ENCODE data around the gene PCDHA10.
"Not testable (repeated sequence)": the region's sequence is repeated elsewhere in the genome, so short reads cannot be mapped to it uniquely, and the experiment has no call there.

PCDHA10 gene

DNA sequence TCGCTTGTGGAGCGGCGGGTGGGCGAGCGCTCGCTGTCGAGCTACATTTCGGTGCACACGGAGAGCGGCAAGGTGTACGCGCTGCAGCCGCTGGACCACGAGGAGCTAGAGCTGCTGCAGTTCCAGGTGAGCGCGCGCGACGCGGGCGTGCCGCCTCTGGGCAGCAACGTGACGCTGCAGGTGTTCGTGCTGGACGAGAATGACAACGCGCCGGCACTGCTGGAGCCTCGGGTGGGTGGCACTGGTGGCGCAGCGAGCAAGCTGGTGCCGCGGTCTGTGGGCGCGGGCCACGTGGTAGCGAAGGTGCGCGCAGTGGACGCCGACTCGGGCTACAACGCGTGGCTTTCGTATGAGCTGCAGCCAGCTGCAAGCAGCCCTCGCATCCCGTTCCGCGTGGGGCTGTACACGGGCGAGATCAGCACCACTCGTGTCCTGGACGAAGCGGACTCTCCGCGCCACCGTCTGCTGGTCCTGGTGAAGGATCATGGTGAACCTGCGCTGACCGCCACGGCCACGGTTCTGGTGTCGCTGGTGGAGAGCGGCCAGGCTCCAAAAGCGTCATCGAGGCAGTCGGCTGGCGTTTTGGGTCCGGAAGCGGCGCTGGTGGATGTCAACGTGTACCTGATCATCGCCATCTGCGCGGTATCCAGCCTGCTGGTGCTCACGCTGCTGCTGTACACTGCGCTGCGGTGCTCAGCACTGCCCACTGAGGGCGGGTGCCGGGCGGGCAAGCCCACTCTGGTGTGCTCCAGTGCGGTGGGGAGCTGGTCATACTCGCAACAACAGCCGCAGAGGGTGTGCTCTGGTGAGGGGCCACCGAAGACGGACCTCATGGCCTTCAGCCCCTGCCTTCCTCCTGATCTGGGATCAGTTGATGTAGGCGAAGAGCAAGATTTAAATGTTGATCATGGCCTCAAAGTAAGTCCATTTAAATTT is 12.6 kb upstream of the PCDHA10 start:
- TF ChIP-seq POLR2AphosphoS5 (IDR thresholded peaks at IDR 0.05; ENCODE audit: low read depth, low read length) = no peak
- TF ChIP-seq POLR2A (IDR thresholded peaks at IDR 0.05; ENCODE audit: low read depth, low read length) = no peak
- no peak for TF ChIP-seq TAF1 (IDR thresholded peaks at IDR 0.05; ENCODE audit: low read depth, low read length)
- TF ChIP-seq POU2F2 (IDR thresholded peaks at IDR 0.05; ENCODE audit: low read depth, low read length) = no peak
- no peak for TF ChIP-seq SPI1 (IDR thresholded peaks at IDR 0.05; ENCODE audit: low read depth, low read length)
- TF ChIP-seq PAX5 (IDR thresholded peaks at IDR 0.05; ENCODE audit: insufficient read depth, low read length, severe bottlenecking) = no peak
- FAIRE-seq = no peak

DNA sequence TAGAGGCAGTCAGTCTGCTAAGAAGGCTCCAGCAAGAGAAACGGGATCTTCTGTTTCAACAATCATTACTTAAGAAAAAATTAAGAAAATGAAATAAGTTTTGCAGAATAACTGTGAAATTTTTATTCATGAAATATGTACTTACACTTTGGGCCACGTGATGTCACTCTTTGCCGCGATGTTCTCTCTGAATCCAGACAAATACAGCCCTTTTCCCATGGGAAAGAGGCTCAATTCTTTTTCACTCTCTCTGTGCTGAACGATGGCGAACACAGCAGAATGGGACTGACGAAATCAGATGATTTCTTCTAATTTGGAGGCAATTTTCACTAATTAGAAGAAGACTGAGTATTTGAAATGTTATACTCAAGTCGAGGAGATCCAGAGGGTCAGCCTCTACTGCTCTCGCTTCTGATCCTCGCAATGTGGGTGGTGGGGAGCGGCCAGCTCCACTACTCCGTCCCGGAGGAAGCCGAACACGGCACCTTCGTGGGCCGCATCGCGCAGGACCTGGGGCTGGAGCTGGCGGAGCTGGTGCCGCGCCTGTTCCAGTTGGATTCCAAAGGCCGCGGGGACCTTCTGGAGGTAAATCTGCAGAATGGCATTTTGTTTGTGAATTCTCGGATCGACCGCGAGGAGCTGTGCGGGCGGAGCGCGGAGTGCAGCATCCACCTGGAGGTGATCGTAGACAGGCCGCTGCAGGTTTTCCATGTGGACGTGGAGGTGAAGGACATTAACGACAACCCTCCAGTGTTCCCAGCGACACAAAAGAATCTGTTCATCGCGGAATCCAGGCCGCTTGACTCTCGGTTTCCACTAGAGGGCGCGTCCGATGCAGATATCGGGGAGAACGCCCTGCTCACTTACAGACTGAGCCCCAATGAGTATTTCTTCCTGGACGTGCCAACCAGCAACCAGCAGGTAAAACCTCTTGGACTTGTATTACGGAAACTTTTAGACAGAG is 7.3 kb upstream of the PCDHA10 start, which contains the start of gene PCDHA9:
PCDHA9 (plus strand) TSS at position 244 of the 964 bp plus-strand sequence; CDS start at position 358, 114 bp downstream.
- FAIRE-seq = not testable (repeated sequence)

More for the DNA sequence above, 12.6 kb upstream of the PCDHA10 start:
- DNase-seq (ENCODE audit: insufficient read length, low spot score) = no peak

DNA sequence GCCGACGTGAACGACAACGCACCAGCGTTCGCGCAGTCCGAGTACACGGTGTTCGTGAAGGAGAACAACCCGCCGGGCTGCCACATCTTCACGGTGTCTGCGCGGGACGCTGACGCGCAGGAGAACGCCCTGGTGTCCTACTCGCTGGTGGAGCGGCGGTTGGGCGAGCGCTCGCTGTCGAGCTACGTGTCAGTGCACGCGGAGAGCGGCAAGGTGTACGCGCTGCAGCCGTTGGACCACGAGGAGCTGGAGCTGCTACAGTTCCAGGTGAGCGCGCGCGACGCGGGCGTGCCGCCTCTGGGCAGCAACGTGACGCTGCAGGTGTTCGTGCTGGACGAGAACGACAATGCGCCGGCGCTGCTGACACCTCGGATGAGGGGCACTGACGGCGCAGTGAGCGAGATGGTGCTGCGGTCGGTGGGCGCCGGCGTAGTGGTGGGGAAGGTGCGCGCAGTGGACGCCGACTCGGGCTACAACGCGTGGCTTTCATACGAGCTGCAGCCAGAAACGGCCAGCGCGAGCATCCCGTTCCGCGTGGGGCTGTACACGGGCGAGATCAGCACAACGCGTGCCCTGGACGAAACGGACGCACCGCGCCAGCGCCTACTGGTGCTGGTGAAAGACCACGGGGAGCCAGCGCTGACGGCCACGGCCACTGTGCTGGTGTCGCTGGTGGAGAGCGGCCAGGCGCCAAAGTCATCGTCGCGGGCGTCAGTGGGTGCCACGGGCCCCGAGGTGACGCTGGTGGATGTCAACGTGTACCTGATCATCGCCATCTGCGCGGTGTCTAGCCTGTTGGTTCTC is 5.7 kb upstream of the PCDHA10 start:
- not testable (repeated sequence) for DNase-seq (ENCODE audit: insufficient read length, low spot score); FAIRE-seq

More for the DNA sequence above, 7.3 kb upstream of the PCDHA10 start, which contains the start of gene PCDHA9:
- not testable (repeated sequence) for DNase-seq (ENCODE audit: insufficient read length, low spot score)

DNA sequence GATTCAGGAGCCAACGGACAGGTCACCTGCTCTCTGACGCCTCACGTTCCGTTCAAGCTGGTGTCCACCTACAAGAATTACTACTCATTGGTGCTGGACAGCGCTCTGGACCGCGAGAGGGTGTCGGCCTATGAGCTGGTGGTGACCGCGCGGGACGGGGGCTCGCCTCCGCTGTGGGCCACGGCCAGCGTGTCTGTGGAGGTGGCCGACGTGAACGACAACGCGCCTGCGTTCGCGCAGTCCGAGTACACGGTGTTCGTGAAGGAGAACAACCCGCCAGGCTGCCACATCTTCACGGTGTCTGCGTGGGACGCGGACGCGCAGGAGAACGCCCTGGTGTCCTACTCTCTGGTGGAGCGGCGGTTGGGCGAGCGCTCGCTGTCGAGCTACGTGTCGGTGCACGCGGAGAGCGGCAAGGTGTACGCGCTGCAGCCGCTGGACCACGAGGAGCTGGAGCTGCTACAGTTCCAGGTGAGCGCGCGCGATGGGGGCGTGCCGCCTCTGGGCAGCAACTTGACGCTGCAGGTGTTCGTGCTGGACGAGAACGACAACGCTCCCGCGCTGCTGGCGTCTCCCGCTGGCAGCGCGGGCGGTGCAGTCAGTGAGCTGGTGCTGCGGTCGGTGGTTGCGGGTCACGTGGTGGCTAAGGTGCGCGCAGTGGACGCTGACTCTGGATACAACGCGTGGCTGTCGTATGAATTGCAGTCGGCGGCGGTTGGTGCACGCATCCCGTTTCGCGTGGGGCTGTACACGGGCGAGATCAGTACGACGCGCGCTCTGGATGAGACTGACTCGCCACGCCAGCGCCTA is 1.7 kb downstream of the PCDHA10 start:
- no peak for FAIRE-seq
- TF ChIP-seq PAX5 (IDR thresholded peaks at IDR 0.05; ENCODE audit: insufficient read depth, low read length, severe bottlenecking) (no peak), TAF1 (IDR thresholded peaks at IDR 0.05; ENCODE audit: low read depth, low read length) (no peak), POLR2AphosphoS5 (IDR thresholded peaks at IDR 0.05; ENCODE audit: low read depth, low read length) (no peak)

DNA sequence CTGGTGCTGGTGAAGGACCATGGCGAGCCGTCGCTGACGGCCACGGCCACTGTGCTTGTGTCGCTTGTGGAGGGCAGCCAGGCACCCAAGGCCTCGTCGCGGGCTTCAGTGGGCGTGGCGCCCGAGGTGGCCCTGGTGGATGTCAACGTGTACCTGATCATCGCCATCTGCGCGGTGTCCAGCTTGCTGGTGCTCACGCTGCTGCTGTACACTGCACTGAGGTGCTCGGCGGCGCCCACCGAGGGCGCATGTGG is 2.2 kb downstream of the PCDHA10 start:
- FAIRE-seq = no peak
- DNase-seq (ENCODE audit: insufficient read length, low spot score) = no peak
- no peak for TF ChIP-seq PAX5 (IDR thresholded peaks at IDR 0.05; ENCODE audit: insufficient read depth, low read length, severe bottlenecking)

More for the DNA sequence above, 1.7 kb downstream of the PCDHA10 start:
- DNase-seq (ENCODE audit: insufficient read length, low spot score) = no peak

DNA sequence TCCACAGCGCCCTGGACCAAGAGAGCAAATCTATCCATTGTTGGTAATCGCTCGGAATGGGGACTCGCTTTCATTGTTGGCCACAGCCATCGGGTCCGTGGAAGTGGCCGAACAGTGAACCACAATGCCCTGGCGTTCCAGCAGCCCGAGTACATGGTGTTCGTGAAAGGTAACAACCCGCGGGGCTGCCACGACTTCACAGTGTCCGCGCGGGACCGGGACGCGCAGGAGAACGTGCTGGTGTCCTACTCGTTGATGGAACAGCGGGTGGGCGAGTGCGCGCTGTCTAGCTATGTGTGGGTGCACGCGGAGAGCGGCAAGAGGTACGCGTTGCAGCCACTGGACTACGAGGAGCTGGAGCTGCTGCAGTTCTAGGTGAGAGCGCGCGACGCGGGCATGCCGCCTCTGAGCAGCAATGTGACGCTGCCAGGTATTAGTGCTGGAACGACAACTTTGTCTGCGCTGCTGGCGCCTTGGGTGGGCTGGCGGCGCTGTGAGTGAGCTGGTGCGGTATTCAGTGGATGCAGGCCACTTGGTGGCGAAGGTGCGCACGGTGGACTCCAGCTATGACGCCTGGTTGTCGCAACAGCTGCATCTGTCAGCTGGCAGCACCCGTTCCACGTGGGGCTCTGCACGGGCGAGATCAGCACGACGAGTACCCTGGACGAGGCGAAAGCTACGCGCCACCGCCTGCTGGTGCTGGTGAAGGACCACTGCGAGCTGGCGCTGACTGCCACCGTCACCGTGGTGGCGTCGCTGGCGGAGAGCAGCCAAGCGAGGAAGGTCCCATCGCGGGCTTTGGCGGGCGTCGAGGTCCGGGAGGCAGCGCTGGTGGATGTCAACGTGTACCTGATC is 7.0 kb downstream of the PCDHA10 start:
- TF ChIP-seq POLR2AphosphoS5 (IDR thresholded peaks at IDR 0.05; ENCODE audit: low read depth, low read length) = no peak
- TF ChIP-seq POU2F2 (IDR thresholded peaks at IDR 0.05; ENCODE audit: low read depth, low read length) = no peak
- TF ChIP-seq POLR2A (IDR thresholded peaks at IDR 0.05; ENCODE audit: low read depth, low read length) = no peak
- TF ChIP-seq SPI1 (IDR thresholded peaks at IDR 0.05; ENCODE audit: low read depth, low read length) = no peak
- no peak for TF ChIP-seq TAF1 (IDR thresholded peaks at IDR 0.05; ENCODE audit: low read depth, low read length)
- TF ChIP-seq PAX5 (IDR thresholded peaks at IDR 0.05; ENCODE audit: insufficient read depth, low read length, severe bottlenecking) = no peak
- DNase-seq (ENCODE audit: insufficient read length, low spot score) = no peak
- FAIRE-seq = no peak

DNA sequence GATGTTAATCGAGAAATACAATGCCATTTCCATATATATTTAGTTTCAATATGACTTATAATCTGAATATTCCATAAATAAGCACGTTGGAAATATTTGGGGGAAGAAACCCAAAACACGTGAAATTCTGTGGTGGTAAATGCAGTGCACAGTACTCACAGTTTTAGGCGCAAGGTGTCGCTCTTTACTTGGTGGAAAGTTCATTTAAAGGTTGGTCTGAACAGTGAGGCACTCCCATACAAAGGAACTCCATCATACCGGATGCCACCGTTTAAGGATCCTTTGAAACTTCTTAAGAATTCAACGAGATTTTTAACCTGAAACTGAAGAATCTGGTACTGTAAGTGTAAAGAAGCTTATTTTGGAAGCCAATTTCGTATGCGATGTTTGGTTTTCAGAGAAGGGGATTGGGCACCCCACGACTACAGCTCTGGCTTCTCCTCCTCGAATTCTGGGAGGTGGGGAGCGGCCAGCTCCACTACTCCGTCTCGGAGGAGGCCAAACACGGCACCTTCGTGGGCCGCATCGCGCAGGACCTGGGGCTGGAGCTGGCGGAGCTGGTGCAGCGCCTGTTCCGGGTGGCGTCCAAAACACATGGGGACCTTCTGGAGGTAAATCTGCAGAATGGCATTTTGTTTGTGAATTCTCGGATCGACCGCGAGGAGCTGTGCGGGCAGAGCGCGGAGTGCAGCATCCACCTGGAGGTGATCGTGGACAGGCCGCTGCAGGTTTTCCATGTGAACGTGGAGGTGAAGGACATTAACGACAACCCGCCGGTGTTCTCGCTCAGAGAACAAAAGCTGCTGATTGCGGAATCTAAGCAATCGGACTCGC is 13.2 kb downstream of the PCDHA10 start, which contains the start of gene PCDHA11:
PCDHA11 (plus strand) TSS at position 237 of the 834 bp plus-strand sequence; CDS start at position 384, 147 bp downstream.
- no peak for DNase-seq (ENCODE audit: insufficient read length, low spot score)
- TF ChIP-seq POLR2A (IDR thresholded peaks at IDR 0.05; ENCODE audit: low read depth, low read length) (no peak), POU2F2 (IDR thresholded peaks at IDR 0.05; ENCODE audit: low read depth, low read length) (no peak), PAX5 (IDR thresholded peaks at IDR 0.05; ENCODE audit: insufficient read depth, low read length, severe bottlenecking) (no peak), POLR2AphosphoS5 (IDR thresholded peaks at IDR 0.05; ENCODE audit: low read depth, low read length) (no peak), SPI1 (IDR thresholded peaks at IDR 0.05; ENCODE audit: low read depth, low read length) (no peak)
- FAIRE-seq = no peak

DNA sequence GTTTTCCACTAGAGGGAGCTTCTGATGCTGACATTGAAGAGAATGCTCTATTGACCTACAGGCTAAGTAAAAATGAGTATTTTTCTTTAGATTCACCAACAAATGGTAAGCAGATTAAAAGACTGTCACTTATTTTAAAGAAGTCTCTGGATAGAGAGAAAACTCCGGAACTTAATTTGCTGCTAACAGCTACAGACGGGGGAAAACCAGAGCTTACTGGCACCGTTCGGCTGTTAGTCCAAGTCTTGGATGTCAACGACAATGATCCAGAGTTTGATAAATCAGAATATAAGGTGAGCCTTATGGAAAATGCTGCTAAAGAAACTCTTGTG is 13.8 kb downstream of the PCDHA10 start:
- FAIRE-seq (no peak), DNase-seq (ENCODE audit: insufficient read length, low spot score) (no peak)
- TF ChIP-seq SPI1 (IDR thresholded peaks at IDR 0.05; ENCODE audit: low read depth, low read length) (no peak), PAX5 (IDR thresholded peaks at IDR 0.05; ENCODE audit: insufficient read depth, low read length, severe bottlenecking) (no peak), POLR2A (IDR thresholded peaks at IDR 0.05; ENCODE audit: low read depth, low read length) (no peak), POLR2AphosphoS5 (IDR thresholded peaks at IDR 0.05; ENCODE audit: low read depth, low read length) (no peak), TAF1 (IDR thresholded peaks at IDR 0.05; ENCODE audit: low read depth, low read length) (no peak), POU2F2 (IDR thresholded peaks at IDR 0.05; ENCODE audit: low read depth, low read length) (no peak)
